ENCODE results near the gene DNM1.
A peak's percentile ranks its signal among the peaks of the same experiment; 100 is the strongest.

DNM1 gene

GRCh38 chr9:128188209-128188608 lies 15.0 kb upstream of the DNM1 start:
- no peak overlapping the region for H3K9ac ChIP-seq (ENCODE audit: low read depth, low read length)
- H3K4me1 ChIP-seq (ENCODE audit: insufficient read depth, low read length), result no peaks in the 10 kb centered on the region
- no peaks in the 10 kb centered on the region for H3K9me3 ChIP-seq (ENCODE audit: control insufficient read depth, insufficient read depth, low read length)
- peaks cover 4% of the 10 kb centered on the region; the same call in 1 of the 2 replicates for H3K36me3 ChIP-seq (ENCODE audit: insufficient read depth, low read length)

DNA sequence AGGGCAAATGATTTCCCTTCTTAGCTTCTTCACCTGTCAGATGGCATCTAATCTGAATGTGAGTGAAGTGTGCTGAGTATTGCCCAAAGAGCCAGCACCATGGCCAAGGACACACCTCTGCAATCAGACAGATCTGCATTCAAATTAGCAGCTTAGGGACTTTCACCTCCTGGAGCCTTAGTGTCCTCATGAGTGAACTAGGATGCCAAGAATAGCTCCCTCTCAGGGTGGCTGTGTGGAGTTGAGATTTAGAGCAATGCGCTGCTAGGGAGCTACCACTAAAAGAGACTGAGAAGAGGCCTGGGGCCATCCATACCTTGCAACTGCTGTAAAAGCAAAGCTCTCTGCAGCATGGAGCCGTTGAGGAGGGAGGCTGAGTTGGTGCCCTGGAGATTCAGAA lies 13.2 kb upstream of the DNM1 start:
- no peak overlapping the region for H3K9ac ChIP-seq (ENCODE audit: low read depth, low read length)
- no peaks in the 10 kb centered on the region for H3K9me3 ChIP-seq (ENCODE audit: control insufficient read depth, insufficient read depth, low read length)
- H3K36me3 ChIP-seq (ENCODE audit: insufficient read depth, low read length), result peaks cover 4% of the 10 kb centered on the region; the same call in 1 of the 2 replicates
- H3K4me1 ChIP-seq (ENCODE audit: insufficient read depth, low read length), result no peaks in the 10 kb centered on the region

- Histone ChIP-seq H3K36me3 (ENCODE audit: insufficient read depth, low read length) (peaks cover 4% of the 10 kb centered on the region; the same call in 1 of the 2 replicates), H3K9me3 (ENCODE audit: control insufficient read depth, insufficient read depth, low read length) (no peaks in the 10 kb centered on the region), H3K9ac (ENCODE audit: low read depth, low read length) (peak overlapping the region; percentile 92), H3K4me1 (ENCODE audit: insufficient read depth, low read length) (no peaks in the 10 kb centered on the region)
Observed at GRCh38 chr9:128190516-128191405, 12.4 kb upstream of the DNM1 start.

DNA sequence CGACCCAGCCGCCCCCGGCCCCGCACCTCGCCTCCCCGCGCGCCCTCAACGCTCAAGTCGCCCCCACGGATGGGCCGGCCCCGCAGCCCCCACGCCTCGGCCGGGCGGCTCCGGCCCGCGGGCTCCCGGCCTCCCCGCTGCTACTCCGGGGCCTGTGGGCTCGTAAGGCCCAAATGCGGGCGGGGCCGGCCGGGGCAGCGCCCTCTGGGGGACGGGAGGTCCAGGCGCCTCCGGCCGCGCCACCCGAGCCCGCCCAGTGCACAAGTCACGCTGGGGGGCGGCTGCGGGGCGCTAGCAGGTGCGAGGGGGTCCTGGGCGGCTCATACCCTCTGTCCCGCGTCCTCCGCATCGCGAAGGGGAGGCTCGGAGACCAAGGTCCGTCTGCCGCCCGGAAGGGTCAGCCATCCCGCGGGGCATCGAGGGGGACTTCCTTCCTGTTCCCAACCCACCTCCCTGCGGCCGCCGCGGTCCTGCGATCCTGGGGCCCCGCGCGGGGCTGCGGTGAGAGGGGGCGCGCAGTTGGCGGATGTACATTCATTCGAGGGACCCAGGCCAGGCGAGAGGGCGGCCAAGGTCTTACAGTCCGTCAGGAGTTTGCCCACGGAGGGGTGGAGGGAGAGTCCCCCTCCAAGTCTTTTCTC lies 11.7 kb upstream of the DNM1 start, which contains the start of gene CIZ1:
TSS of gene CIZ1 (minus strand) at position 167 of the 641 bp plus-strand sequence. CDS start 715 bp downstream, outside the sequence.
- Histone ChIP-seq H3K9ac (ENCODE audit: low read depth, low read length) (peak within 1 kb of the TSS; percentile 92), H3K36me3 (ENCODE audit: insufficient read depth, low read length) (peaks cover 4% of the 10 kb centered on the region; the same call in 1 of the 2 replicates), H3K9me3 (ENCODE audit: control insufficient read depth, insufficient read depth, low read length) (no peaks in the 10 kb centered on the region), H3K4me1 (ENCODE audit: insufficient read depth, low read length) (no peaks in the 10 kb centered on the region)

GRCh38 chr9:128192601-128193371 lies 10.4 kb upstream of the DNM1 start:
- peak overlapping the region; percentile 92; the same call in 1 of the 2 replicates for H3K9ac ChIP-seq (ENCODE audit: low read depth, low read length)
- H3K9me3 ChIP-seq (ENCODE audit: control insufficient read depth, insufficient read depth, low read length), result no peaks in the 10 kb centered on the region
- no peaks in the 10 kb centered on the region for H3K4me1 ChIP-seq (ENCODE audit: insufficient read depth, low read length)
- H3K36me3 ChIP-seq (ENCODE audit: insufficient read depth, low read length), result peaks cover 4% of the 10 kb centered on the region; the same call in 1 of the 2 replicates

DNA sequence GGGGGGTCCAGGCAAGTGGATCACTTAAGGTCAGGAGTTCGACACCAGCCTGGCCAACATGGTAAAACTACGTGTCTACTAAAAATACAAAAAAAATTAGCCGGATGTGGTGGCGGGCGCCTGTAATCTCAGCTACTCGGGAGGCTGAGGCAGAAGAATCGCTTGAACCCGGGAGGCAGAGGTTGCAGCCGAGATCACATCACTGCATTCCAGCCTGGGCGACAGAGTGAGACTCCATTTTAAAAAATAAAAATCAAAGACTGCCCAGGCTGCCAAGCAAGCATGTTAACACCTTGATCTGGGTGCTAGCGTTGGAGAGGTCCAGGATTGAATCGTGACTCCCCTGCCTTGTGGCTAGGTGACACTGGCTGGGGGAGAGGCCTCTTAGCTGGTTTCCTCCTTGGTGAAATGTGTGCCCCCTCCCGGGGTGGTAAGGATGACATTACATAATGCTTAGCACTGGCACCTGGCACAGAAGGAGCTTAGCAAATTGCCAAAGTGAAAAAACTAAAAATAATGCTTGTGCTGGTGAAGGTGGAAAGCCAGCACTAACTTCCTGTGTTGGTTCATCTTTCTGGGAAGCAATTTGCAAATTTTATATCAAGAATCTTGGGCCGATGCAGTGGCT lies 9.6 kb upstream of the DNM1 start:
- no peaks in the 10 kb centered on the region for H3K9me3 ChIP-seq (ENCODE audit: control insufficient read depth, insufficient read depth, low read length)
- H3K9ac ChIP-seq (ENCODE audit: low read depth, low read length), result peak overlapping the region; percentile 92; the same call in 1 of the 2 replicates
- peaks cover 4% of the 10 kb centered on the region; the same call in 1 of the 2 replicates for H3K36me3 ChIP-seq (ENCODE audit: insufficient read depth, low read length)
- H3K4me1 ChIP-seq (ENCODE audit: insufficient read depth, low read length), result no peaks in the 10 kb centered on the region

DNA sequence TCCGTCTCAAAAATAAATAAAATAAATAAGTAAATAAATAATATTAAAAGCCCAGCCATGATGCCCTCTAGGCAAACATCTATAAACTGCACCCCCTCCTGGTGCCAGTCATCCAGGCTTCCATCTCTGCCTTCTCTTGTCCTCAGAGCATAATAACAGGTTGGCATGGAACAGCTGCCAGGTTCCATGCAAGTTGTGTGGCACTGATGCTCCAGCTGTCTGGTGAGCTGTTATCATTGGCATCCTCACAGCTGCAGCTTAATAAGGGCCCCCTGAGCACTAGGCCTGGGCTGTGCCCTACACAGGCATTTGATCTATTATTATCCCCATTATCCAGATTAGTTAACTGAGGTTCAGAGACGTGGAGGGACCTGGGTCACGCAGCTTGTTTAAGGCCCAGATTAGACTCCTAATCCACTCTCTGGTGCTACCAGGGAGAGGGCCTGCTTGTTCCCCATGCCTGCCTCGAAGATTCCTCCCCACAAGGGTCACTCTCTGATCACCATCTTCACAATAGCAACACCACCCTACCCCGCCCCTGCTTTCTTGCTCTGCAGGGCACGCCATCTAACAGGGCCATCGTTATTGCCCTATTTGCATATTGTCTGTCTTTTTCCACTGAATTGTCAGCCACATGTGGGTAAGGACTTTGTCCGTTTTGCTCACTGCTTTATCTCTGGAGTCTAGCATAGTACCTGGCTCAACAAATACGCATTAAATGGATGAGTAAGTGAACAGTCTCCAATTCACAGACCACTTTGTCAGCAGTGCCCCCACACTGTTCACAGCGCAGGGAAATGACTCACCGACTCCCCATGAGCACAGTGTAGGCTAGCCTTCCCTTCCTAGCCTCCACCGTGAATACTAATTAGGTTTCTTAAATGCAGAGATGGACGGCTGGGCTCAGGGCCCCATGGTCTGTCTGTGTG lies 1.5 kb upstream of the DNM1 start:
- Histone ChIP-seq H3K9ac (ENCODE audit: low read depth, low read length) (peak overlapping the region; percentile 12; the same call in 1 of the 2 replicates), H3K4me1 (ENCODE audit: insufficient read depth, low read length) (peaks cover 16% of the 10 kb centered on the region), H3K36me3 (ENCODE audit: insufficient read depth, low read length) (no peaks in the 10 kb centered on the region), H3K9me3 (ENCODE audit: control insufficient read depth, insufficient read depth, low read length) (no peaks in the 10 kb centered on the region)

GRCh38 chr9:128202648-128203023 lies 543 bp upstream of the DNM1 start:
- peaks cover 16% of the 10 kb centered on the region for H3K4me1 ChIP-seq (ENCODE audit: insufficient read depth, low read length)
- peak overlapping the region; percentile 78; the same call in 1 of the 2 replicates for H3K9ac ChIP-seq (ENCODE audit: low read depth, low read length)
- H3K36me3 ChIP-seq (ENCODE audit: insufficient read depth, low read length), result no peaks in the 10 kb centered on the region
- no peaks in the 10 kb centered on the region for H3K9me3 ChIP-seq (ENCODE audit: control insufficient read depth, insufficient read depth, low read length)

GRCh38 chr9:128203707-128204551 lies 750 bp downstream of the DNM1 start:
- peaks cover 16% of the 10 kb centered on the region for H3K4me1 ChIP-seq (ENCODE audit: insufficient read depth, low read length)
- no peaks in the 10 kb centered on the region for H3K9me3 ChIP-seq (ENCODE audit: control insufficient read depth, insufficient read depth, low read length)
- H3K9ac ChIP-seq (ENCODE audit: low read depth, low read length), result peak overlapping the region; percentile 78
- no peaks in the 10 kb centered on the region for H3K36me3 ChIP-seq (ENCODE audit: insufficient read depth, low read length)

- Histone ChIP-seq H3K36me3 (ENCODE audit: insufficient read depth, low read length) (no peaks in the 10 kb centered on the region), H3K9me3 (ENCODE audit: control insufficient read depth, insufficient read depth, low read length) (no peaks in the 10 kb centered on the region), H3K4me1 (ENCODE audit: insufficient read depth, low read length) (peaks cover 16% of the 10 kb centered on the region), H3K9ac (ENCODE audit: low read depth, low read length) (peak overlapping the region; percentile 78; the same call in 1 of the 2 replicates)
Observed at GRCh38 chr9:128204858-128205257, 1.7 kb downstream of the DNM1 start.

DNA sequence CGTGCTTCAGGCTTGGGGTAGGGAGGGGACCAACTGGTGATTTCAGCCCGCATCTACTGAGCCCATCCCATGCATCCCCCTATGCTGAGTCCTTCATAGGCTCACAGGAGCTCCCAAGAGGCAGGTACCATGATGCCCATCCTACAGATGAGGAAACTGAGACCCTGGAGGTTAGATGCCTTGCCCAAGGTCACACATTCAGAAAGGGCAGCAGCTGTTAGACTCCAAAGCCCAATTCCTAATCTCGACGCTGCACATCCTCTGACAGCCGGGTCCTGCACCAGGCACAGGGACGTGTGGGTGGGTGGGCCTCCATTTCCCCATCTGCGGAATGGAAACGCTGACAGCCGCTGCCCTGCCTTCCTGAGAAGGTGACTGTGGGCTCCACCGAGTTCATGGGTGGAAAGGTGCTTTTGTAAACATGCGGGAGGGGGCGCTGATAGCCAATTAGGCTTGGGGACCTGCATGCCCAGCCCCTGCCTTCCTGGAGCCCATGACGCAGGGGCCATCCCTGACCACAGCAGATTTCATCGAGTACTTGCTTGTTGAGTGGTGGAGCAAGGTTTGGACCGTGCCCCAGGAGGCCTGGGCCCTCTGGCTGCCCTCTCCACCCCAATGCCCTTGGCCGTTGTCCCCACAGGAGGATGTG lies 2.2 kb downstream of the DNM1 start:
- no peak overlapping the region for H3K9ac ChIP-seq (ENCODE audit: low read depth, low read length)
- H3K9me3 ChIP-seq (ENCODE audit: control insufficient read depth, insufficient read depth, low read length), result no peaks in the 10 kb centered on the region
- H3K36me3 ChIP-seq (ENCODE audit: insufficient read depth, low read length), result no peaks in the 10 kb centered on the region
- peaks cover 16% of the 10 kb centered on the region for H3K4me1 ChIP-seq (ENCODE audit: insufficient read depth, low read length)

DNA sequence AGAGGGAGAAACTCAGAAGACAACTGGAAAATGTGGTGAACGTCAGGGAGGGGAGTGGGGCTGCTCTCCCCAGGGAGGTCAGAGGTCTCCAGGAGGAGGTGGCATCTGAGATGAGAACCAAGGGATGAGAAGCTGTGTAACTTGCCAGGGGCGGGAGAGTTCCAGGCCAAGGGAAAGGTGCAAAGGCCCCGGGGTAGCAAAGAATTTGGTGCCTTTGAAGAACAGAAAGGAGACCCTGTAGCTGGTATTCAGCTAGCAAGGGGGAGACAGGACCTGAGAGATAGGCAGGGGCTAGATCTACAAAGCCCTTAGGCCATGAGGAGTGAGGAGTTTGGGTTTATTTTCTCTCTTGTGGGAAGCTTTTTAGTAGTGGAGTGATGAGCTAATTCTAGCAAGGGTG lies 3.3 kb downstream of the DNM1 start:
- peaks cover 16% of the 10 kb centered on the region for H3K4me1 ChIP-seq (ENCODE audit: insufficient read depth, low read length)
- H3K9ac ChIP-seq (ENCODE audit: low read depth, low read length), result no peak overlapping the region
- H3K36me3 ChIP-seq (ENCODE audit: insufficient read depth, low read length), result no peaks in the 10 kb centered on the region
- H3K9me3 ChIP-seq (ENCODE audit: control insufficient read depth, insufficient read depth, low read length), result no peaks in the 10 kb centered on the region
